GM23338 (cell line): ENCODE measurements around the gene GPC6. TPM values are rescaled to one million over a fixed set of nuclear protein-coding genes. Genes with fewer than 3 reads are reported as not detected.

Experiments
- ATAC-seq: fragments of 200-7000 bp; cut with Tn5 transposase; 3 replicates; pipeline ENCODE4 v1.9.1; 2020
- DNase-seq: peaks from one replicate; pipeline ENCODE4 v3.0.0-alpha.2; 2015; ENCODE audit warnings: low spot score
- H2AFZ ChIP-seq: fragments of 200-600 bp; sonication (generic); 2 replicates; pipeline ENCODE4 v1.8.0; 2016; ENCODE audit warnings: antibody characterized with exemption, mild to moderate bottlenecking, moderate library complexity
- H3F3A ChIP-seq: fragments of 200-600 bp; sonication (generic); replicated peaks from 2 replicates; pipeline ENCODE4 v1.8.0; 2017; ENCODE audit warnings: antibody characterized with exemption, mixed run types, low read depth
- H3K27ac ChIP-seq: fragments of 200-600 bp; sonication (generic); 2 replicates; pipeline ENCODE4 v1.6.1; 2016; ENCODE audit warnings: low read depth
- H3K27me3 ChIP-seq: fragments of 200-600 bp; sonication (generic); 2 replicates; pipeline ENCODE4 v1.8.0; 2016; ENCODE audit warnings: mild to moderate bottlenecking, mixed run types, moderate library complexity; ENCODE audit not compliant: insufficient read depth
- H3K36me3 ChIP-seq: fragments of 200-600 bp; sonication (generic); 2 replicates; pipeline ENCODE4 v1.8.0; 2016; ENCODE audit warnings: mild to moderate bottlenecking; ENCODE audit not compliant: insufficient read depth
- H3K4me1 ChIP-seq: fragments of 200-600 bp; sonication (generic); 2 replicates; pipeline ENCODE4 v1.8.0; 2016; ENCODE audit warnings: mild to moderate bottlenecking, moderate library complexity; ENCODE audit not compliant: insufficient read depth
- H3K4me2 ChIP-seq: fragments of 200-600 bp; sonication (generic); 2 replicates; pipeline ENCODE4 v1.7.1; 2017; ENCODE audit warnings: mixed run types
- H3K4me3 ChIP-seq: fragments of 200-600 bp; sonication (generic); 2 replicates; pipeline ENCODE4 v1.6.1; 2016; ENCODE audit warnings: mixed run types
- H3K79me2 ChIP-seq: fragments of 200-600 bp; sonication (generic); replicated peaks from 2 replicates; pipeline ENCODE4 v1.8.0; 2017; ENCODE audit warnings: mild to moderate bottlenecking; ENCODE audit not compliant: insufficient read depth
- H3K9me2 ChIP-seq: fragments of 200-600 bp; sonication (generic); 2 replicates; pipeline ENCODE4 v1.8.0; 2017; ENCODE audit not compliant: insufficient read depth
- H4K20me1 ChIP-seq: fragments of 200-600 bp; sonication (generic); replicated peaks from 2 replicates; pipeline ENCODE4 v1.8.0; 2017; ENCODE audit warnings: mild to moderate bottlenecking; ENCODE audit not compliant: insufficient read depth
- H3K27ac Mint-ChIP-seq: 2 replicates; pipeline ENCODE4 v1.8.0; 2020; ENCODE audit warnings: inconsistent platforms, mild to moderate bottlenecking, moderate library complexity, mixed read lengths
- H3K27me3 Mint-ChIP-seq: 3 replicates; pipeline ENCODE4 v1.8.0; 2022; ENCODE audit warnings: low read depth, mild to moderate bottlenecking, moderate library complexity, mixed read lengths, inconsistent platforms; ENCODE audit not compliant: insufficient read depth, poor library complexity
- H3K36me3 Mint-ChIP-seq: 3 replicates; pipeline ENCODE4 v1.8.0; 2021; ENCODE audit warnings: low read depth, mild to moderate bottlenecking, inconsistent platforms, moderate library complexity, mixed read lengths
- H3K4me1 Mint-ChIP-seq: 3 replicates; pipeline ENCODE4 v1.8.0; 2020; ENCODE audit warnings: mild to moderate bottlenecking, inconsistent platforms, mixed read lengths
- H3K4me3 Mint-ChIP-seq: 3 replicates; pipeline ENCODE4 v1.8.0; 2021; ENCODE audit warnings: moderate library complexity, mild to moderate bottlenecking, inconsistent platforms, mixed read lengths
- H3K9me3 Mint-ChIP-seq: 3 replicates; pipeline ENCODE4 v1.8.0; 2020; ENCODE audit warnings: moderate library complexity, mild to moderate bottlenecking, inconsistent platforms, mixed read lengths
- CREB1 ChIP-seq: fragments of 250-450 bp; sonication (Bioruptor Pico); IDR thresholded peaks from 2 replicates; pipeline ENCODE4 v1.5.0; 2020; ENCODE audit warnings: low read depth, mild to moderate bottlenecking, moderate library complexity
- EZH2 ChIP-seq: fragments of 200-600 bp; sonication (generic); IDR thresholded peaks from one replicate; pipeline ENCODE4 v1.8.0; 2017; ENCODE audit warnings: antibody characterized with exemption, mild to moderate bottlenecking, low read depth; ENCODE audit not compliant: unreplicated experiment
- EZH2phosphoT487 ChIP-seq: fragments of 200-600 bp; sonication (generic); IDR thresholded peaks from one replicate; pipeline ENCODE4 v1.8.1; 2018; ENCODE audit warnings: antibody characterized with exemption; ENCODE audit not compliant: unreplicated experiment
- JUNB ChIP-seq: IDR thresholded peaks from one replicate; pipeline ENCODE4 v1.6.1; 2016; ENCODE audit warnings: antibody characterized with exemption; ENCODE audit not compliant: unreplicated experiment
- NANOG ChIP-seq: IDR thresholded peaks from 2 replicates; pipeline ENCODE4 v1.6.1; 2016; ENCODE audit warnings: antibody characterized with exemption, borderline replicate concordance
- POLR2AphosphoS5 ChIP-seq: IDR thresholded peaks from 2 replicates; pipeline ENCODE4 v1.6.1; 2016; ENCODE audit warnings: antibody characterized with exemption, low read depth
- ZNF114 ChIP-seq: fragments of 250-450 bp; sonication (Bioruptor Pico); IDR thresholded peaks from 2 replicates; pipeline ENCODE4 v1.5.0; 2020; ENCODE audit warnings: mild to moderate bottlenecking, moderate library complexity
- polyA plus RNA-seq: library from polyadenylated mRNA; unstranded; fragments of >200 nt; fragmentation: Nextera tagmentation; extraction: Ambion mirVana; gene quantifications from 2 replicates; pipeline ENCODE4 v1.2.1, GENCODE V29; 2016
- total RNA-seq: library from RNA; depleted of rRNA; stranded (reverse); fragments of >200 nt; shearing (Covaris generic); gene quantifications from 2 replicates; pipeline ENCODE4 v1.2.3, GENCODE V29; 2014
- TF ChIP-seq, protein P1 (sequence below): IDR thresholded peaks from 2 replicates; pipeline ENCODE4 v1.6.1; 2016; ENCODE audit warnings: antibody characterized with exemption
- TF ChIP-seq, protein P2 (sequence below), 2 experiments: fragments of 200-600 bp in 1 of 2; sonication (generic) in 1 of 2; conservative IDR thresholded peaks; 2 replicates each; pipeline versions ENCODE4 v1.5.1 to v1.6.1; 2016 to 2017; ENCODE audit warnings: antibody characterized with exemption in 2 of 2, low read depth in 2 of 2, mild to moderate bottlenecking in 2 of 2, moderate library complexity in 1 of 2
- TF ChIP-seq, protein P3 (sequence below): IDR thresholded peaks from one replicate; pipeline ENCODE4 v1.6.1; 2018; ENCODE audit warnings: antibody characterized with exemption; ENCODE audit not compliant: unreplicated experiment

GPC6 gene
- total and polyA plus RNA-seq, 2 experiments from 2014 or later, result 6.4 to 28.6 TPM

DNA sequence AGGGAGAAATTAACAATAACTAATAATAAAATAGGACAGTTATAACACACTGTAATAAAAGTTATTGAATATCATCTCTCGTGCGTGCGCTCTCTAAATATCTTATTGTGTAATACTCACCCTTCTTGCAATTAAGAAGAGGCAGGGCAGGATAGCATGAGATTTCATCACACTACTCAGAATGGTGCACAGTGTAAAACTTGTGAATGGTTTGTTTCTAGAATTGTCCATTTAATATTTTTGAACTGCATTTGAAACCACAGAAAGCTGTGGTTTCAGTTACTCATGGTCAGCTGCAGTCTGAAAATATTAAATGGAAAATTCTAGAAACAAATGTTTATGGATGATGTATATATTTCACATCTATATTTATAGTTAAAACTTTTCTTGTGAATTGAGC, 1091.8 kb downstream of the GPC6 start:
- Histone ChIP-seq H4K20me1 (no peaks in the 10 kb centered on the region), H3K27me3 (no peaks in the 10 kb centered on the region), H2AFZ (no peak overlapping the region), H3K79me2 (no peaks in the 10 kb centered on the region), H3K27ac (no peak overlapping the region), H3F3A (no peaks in the 10 kb centered on the region), H3K4me2 (no peak overlapping the region), H3K4me3 (no peak overlapping the region), H3K36me3 (no peaks in the 10 kb centered on the region), H3K9me2 (no peaks in the 10 kb centered on the region), H3K4me1 (0 out of 2 replicates have a peak, but pooled peaks cover under 1% of the 10 kb centered on the region)
- Mint-ChIP-seq H3K4me1 (peaks cover 7% of the 10 kb centered on the region; the same call in 2 of the 3 replicates), H3K36me3 (no peaks in the 10 kb centered on the region), H3K27ac (no peak overlapping the region), H3K9me3 (no peaks in the 10 kb centered on the region), H3K27me3 (peaks cover 1% of the 10 kb centered on the region), H3K4me3 (no peak overlapping the region)
- TF ChIP-seq ZNF114 (no peak), NANOG (no peak), CREB1 (no peak), JUNB (no peak), EZH2 (no peak), EZH2phosphoT487 (no peak), POLR2AphosphoS5 (no peak)
- TF ChIP-seq, protein P1, sequence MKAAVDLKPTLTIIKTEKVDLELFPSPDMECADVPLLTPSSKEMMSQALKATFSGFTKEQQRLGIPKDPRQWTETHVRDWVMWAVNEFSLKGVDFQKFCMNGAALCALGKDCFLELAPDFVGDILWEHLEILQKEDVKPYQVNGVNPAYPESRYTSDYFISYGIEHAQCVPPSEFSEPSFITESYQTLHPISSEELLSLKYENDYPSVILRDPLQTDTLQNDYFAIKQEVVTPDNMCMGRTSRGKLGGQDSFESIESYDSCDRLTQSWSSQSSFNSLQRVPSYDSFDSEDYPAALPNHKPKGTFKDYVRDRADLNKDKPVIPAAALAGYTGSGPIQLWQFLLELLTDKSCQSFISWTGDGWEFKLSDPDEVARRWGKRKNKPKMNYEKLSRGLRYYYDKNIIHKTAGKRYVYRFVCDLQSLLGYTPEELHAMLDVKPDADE, result no peak
- TF ChIP-seq, protein P2, sequence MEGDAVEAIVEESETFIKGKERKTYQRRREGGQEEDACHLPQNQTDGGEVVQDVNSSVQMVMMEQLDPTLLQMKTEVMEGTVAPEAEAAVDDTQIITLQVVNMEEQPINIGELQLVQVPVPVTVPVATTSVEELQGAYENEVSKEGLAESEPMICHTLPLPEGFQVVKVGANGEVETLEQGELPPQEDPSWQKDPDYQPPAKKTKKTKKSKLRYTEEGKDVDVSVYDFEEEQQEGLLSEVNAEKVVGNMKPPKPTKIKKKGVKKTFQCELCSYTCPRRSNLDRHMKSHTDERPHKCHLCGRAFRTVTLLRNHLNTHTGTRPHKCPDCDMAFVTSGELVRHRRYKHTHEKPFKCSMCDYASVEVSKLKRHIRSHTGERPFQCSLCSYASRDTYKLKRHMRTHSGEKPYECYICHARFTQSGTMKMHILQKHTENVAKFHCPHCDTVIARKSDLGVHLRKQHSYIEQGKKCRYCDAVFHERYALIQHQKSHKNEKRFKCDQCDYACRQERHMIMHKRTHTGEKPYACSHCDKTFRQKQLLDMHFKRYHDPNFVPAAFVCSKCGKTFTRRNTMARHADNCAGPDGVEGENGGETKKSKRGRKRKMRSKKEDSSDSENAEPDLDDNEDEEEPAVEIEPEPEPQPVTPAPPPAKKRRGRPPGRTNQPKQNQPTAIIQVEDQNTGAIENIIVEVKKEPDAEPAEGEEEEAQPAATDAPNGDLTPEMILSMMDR (conservative IDR thresholded peaks at IDR 0.05; ENCODE audit: low read depth in 2 of 2), result no peak
- ATAC-seq (no peak), DNase-seq (no peak)

DNA sequence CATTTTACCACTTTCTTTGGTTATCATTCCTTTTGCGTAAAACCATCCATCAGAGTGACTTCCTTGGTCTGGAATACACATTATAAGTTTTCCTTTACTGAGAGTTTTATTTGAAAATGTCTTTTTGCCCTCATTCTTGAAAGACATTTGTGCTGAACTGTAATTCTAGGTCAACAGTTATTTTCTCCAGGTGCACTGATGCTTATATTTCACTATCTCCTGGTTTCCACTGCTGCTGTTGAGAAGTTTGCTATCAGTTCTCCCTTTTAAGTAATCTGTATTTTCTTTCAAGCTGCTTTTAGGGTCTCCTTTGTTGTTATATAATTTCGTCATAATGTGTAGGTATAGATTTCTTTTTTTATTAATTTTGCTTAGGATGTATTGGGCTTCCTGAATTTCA, 1092.9 kb downstream of the GPC6 start:
- no peaks in the 10 kb centered on the region for H4K20me1 ChIP-seq
- no peaks in the 10 kb centered on the region for H3K36me3 ChIP-seq
- Mint-ChIP-seq H3K27ac (no peak overlapping the region), H3K9me3 (no peaks in the 10 kb centered on the region), H3K4me3 (no peak overlapping the region), H3K36me3 (no peaks in the 10 kb centered on the region), H3K27me3 (peaks cover 1% of the 10 kb centered on the region), H3K4me1 (peaks cover 6% of the 10 kb centered on the region; the same call in 1 of the 3 replicates)
- H3K27ac ChIP-seq, result no peak overlapping the region
- no peak for ATAC-seq
- no peak overlapping the region for H3K4me3 ChIP-seq
- H3K79me2 ChIP-seq, result no peaks in the 10 kb centered on the region
- no peak overlapping the region for H2AFZ ChIP-seq
- no peaks in the 10 kb centered on the region for H3K9me2 ChIP-seq
- no peaks in the 10 kb centered on the region for H3K4me1 ChIP-seq
- TF ChIP-seq, protein P3, sequence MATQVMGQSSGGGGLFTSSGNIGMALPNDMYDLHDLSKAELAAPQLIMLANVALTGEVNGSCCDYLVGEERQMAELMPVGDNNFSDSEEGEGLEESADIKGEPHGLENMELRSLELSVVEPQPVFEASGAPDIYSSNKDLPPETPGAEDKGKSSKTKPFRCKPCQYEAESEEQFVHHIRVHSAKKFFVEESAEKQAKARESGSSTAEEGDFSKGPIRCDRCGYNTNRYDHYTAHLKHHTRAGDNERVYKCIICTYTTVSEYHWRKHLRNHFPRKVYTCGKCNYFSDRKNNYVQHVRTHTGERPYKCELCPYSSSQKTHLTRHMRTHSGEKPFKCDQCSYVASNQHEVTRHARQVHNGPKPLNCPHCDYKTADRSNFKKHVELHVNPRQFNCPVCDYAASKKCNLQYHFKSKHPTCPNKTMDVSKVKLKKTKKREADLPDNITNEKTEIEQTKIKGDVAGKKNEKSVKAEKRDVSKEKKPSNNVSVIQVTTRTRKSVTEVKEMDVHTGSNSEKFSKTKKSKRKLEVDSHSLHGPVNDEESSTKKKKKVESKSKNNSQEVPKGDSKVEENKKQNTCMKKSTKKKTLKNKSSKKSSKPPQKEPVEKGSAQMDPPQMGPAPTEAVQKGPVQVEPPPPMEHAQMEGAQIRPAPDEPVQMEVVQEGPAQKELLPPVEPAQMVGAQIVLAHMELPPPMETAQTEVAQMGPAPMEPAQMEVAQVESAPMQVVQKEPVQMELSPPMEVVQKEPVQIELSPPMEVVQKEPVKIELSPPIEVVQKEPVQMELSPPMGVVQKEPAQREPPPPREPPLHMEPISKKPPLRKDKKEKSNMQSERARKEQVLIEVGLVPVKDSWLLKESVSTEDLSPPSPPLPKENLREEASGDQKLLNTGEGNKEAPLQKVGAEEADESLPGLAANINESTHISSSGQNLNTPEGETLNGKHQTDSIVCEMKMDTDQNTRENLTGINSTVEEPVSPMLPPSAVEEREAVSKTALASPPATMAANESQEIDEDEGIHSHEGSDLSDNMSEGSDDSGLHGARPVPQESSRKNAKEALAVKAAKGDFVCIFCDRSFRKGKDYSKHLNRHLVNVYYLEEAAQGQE, result no peak
- H3F3A ChIP-seq, result no peaks in the 10 kb centered on the region
- DNase-seq, result no peak
- H3K27me3 ChIP-seq, result no peaks in the 10 kb centered on the region
- H3K4me2 ChIP-seq, result no peak overlapping the region
